Astrocyte of the cerebellum (primary cell): ENCODE measurements around the gene ITM2B.

Source experiments
- DNase-seq: peaks from one replicate; pipeline ENCODE4 v3.0.0-alpha.2; 2011; ENCODE audit warnings: low read depth
- H3K4me3 ChIP-seq: 2 replicates; pipeline ENCODE4 v1.5.1; 2011; ENCODE audit warnings: mild to moderate bottlenecking, low read depth, low read length, moderate library complexity
- CTCF ChIP-seq: IDR thresholded peaks from 2 replicates; pipeline ENCODE4 v1.5.1; 2012; ENCODE audit warnings: low read length, low read depth, moderate library complexity, mild to moderate bottlenecking; ENCODE audit errors: missing control alignments
- in situ Hi-C: cut with HindIII; loops from 2 replicates; pipeline ENCODE4 v1.10.0; 2017; ENCODE audit warnings: low sequenced_read_pairs

The ITM2B gene

DNA sequence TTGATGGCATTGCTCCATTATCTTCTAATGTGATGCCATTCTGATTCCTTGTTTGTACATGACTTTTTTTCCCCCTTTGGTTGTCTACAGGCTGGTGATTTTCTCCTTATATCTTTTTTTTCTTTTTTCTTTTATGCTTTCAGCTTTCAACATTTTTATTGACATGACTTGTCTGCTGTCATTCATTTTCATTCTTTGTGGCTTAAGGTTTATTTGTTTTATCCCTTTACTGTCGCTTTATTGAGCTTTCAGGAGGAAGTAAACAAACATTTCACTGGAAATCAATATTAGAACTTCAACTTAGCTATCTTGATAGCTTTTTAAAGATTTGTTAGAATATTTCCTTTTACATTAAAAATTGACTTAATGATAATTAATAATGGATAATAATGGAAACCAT, 9.7 kb downstream of the ITM2B start:
- in situ Hi-C loops = no loop called here
- TF ChIP-seq CTCF = no peak
- no peak overlapping the region for H3K4me3 ChIP-seq
- DNase-seq = no peak

DNA sequence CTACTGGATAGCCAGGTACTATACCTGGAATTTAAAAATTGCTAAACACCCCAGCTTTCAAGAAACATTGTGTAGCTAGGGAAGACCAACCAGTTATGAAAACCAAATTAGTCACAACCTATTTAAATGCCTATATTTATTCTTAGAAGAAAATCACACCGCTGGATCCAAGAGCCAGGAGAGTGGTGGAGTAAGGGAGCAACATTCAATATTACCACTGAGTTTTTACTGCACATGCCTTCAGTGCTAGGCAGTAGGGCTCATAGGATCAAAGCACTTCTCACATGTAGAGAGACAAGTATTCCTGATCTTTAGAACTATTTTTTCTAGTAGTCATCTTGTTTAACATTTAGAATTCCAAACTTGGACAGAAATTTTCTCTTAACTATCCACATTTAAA, 11.2 kb downstream of the ITM2B start:
- no peak for DNase-seq
- no peak for TF ChIP-seq CTCF
- in situ Hi-C loops = no loop called here
- no peak overlapping the region for H3K4me3 ChIP-seq

DNA sequence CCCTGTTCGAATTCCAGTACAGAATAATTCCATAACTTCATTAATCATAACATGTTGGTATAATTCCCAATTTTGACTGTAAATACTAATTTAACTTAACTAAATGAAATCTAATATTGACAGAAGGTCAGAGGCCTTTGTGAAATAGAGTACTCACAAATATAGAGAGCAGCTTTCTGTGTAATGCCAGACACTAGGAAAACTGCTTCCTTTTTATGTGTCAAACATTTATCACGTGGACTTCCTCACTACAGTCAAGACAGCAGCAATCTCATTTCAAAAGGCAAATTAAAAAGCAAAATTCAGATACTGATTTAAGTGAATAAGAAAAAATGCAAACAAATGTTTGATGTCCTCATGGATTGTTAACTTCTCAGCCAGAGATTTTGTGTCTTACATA, 13.1 kb downstream of the ITM2B start:
- no peak for TF ChIP-seq CTCF
- in situ Hi-C loops = no loop called here
- DNase-seq = no peak
- H3K4me3 ChIP-seq = no peak overlapping the region

GRCh38 chr13:48249018-48249417, 16.0 kb downstream of the ITM2B start:
- in situ Hi-C loops = no loop called here
- DNase-seq = no peak
- TF ChIP-seq CTCF = no peak
- no peak overlapping the region for H3K4me3 ChIP-seq

DNA sequence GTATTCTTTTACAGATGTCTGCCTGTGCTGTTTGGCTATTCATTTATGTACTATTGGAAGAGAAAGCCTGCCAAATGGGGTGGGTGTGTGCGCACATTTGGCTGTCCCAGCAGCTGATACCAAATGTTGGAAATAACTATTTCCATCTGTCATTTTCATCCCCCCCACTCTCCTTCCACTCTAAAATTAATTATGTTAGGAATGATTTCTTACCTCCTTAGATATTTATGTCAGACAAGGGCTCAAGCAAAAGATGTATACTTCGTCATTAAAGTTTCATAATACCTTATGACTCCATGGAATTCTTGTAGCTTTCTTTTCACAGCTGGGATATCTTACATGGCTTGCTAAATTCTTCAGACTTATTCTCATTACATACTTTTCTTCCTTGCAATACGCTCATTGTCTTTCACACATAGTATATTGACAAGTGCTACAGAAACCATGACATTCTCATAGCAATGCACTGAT, 18.6 kb downstream of the ITM2B start:
- DNase-seq = no peak
- in situ Hi-C loops = no loop called here

DNA sequence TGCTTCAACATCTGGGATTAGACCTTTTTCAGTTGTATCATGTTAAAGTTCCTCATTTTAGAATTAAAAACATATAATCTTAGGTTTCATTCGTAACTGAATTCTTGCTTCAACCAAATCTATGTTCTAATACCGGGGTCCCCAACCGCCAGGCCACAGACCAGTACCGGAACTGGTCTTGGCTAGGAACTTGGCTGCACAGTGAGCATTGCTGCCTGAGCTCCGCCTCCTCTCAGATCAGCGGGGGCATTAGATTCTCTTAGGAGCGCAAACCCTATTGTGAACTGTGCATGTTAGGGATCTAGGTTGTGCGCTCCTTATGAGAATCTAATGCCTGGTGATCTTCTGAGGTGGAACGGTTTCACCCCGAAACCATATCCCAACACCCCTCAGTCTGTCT, 19.2 kb downstream of the ITM2B start:
- DNase-seq = no peak
- H3K4me3 ChIP-seq = no peak overlapping the region
- TF ChIP-seq CTCF = no peak
- in situ Hi-C loops = no loop called here

More for the DNA sequence above, 18.6 kb downstream of the ITM2B start:
- no peak for TF ChIP-seq CTCF
- no peak overlapping the region for H3K4me3 ChIP-seq

DNA sequence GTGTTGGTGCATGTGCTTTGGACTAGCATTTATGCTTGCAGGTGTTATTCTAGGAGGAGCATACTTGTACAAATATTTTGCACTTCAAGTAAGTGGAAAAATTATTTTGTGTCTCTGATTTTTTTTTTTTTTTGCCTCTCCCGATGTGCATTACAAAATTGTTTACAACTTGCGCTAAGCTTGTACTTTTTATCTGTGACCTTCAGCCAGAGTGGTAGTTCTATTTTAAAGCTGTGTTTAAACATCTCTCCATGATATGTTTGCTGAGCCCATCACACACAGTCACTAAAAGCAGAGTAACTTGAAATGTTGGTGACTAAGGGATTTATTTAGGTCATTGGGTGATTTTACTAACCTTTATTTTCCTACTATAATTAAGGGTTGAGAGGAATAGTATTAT, 20.8 kb downstream of the ITM2B start:
- in situ Hi-C loops = no loop called here
- no peak for TF ChIP-seq CTCF
- DNase-seq = no peak
- no peak overlapping the region for H3K4me3 ChIP-seq
